Endodermal cell (in vitro differentiated cells): ENCODE data around the gene CMTM7. TPM values are rescaled to one million over a fixed set of nuclear protein-coding genes. Genes with fewer than 3 reads are reported as not detected.

ENCODE experiments used
- DNase-seq: peaks from one replicate; pipeline ENCODE4 v3.0.0-alpha.2; 2017
- H3K27ac ChIP-seq: 2 replicates; pipeline ENCODE4 v1.5.1; 2013; ENCODE audit warnings: mild to moderate bottlenecking, low read depth, low read length, moderate library complexity
- H3K27me3 ChIP-seq: 2 replicates; pipeline ENCODE4 v1.6.1; 2013; ENCODE audit warnings: mild to moderate bottlenecking, low read length, moderate library complexity; ENCODE audit not compliant: insufficient read depth, control insufficient read depth, poor library complexity, severe bottlenecking
- H3K36me3 ChIP-seq: 2 replicates; pipeline ENCODE4 v1.7.0; 2013; ENCODE audit warnings: mild to moderate bottlenecking, low read length, moderate library complexity; ENCODE audit not compliant: control insufficient read depth, insufficient read depth
- H3K4me1 ChIP-seq: one replicate; pipeline ENCODE4 v1.7.0; 2013; ENCODE audit warnings: low read length; ENCODE audit not compliant: control insufficient read depth, insufficient read depth
- H3K4me3 ChIP-seq: 2 replicates; pipeline ENCODE4 v1.5.1; 2013; ENCODE audit warnings: mild to moderate bottlenecking, low read length, moderate library complexity
- H3K9ac ChIP-seq: 2 replicates; pipeline ENCODE4 v1.6.1; 2013; ENCODE audit warnings: mild to moderate bottlenecking, low read length, moderate library complexity; ENCODE audit not compliant: poor library complexity, severe bottlenecking; ENCODE audit errors: extremely low read depth
- H3K9me3 ChIP-seq: 2 replicates; pipeline ENCODE4 v1.6.1; 2013; ENCODE audit warnings: mild to moderate bottlenecking, low read length, moderate library complexity; ENCODE audit not compliant: control insufficient read depth
- H3K27ac Mint-ChIP-seq: 2 replicates; pipeline ENCODE4 v1.8.0; 2020; ENCODE audit warnings: mixed read lengths
- H3K27me3 Mint-ChIP-seq: 2 replicates; pipeline ENCODE4 v1.8.0; 2021; ENCODE audit warnings: mild to moderate bottlenecking, mixed read lengths; ENCODE audit not compliant: insufficient read depth
- H3K36me3 Mint-ChIP-seq: 2 replicates; pipeline ENCODE4 v1.8.0; 2020; ENCODE audit warnings: low read depth, mixed read lengths
- H3K4me1 Mint-ChIP-seq: 2 replicates; pipeline ENCODE4 v1.8.0; 2020; ENCODE audit warnings: mixed read lengths
- H3K4me3 Mint-ChIP-seq: 2 replicates; pipeline ENCODE4 v1.8.0; 2020; ENCODE audit warnings: mild to moderate bottlenecking, moderate library complexity, mixed read lengths
- H3K9me3 Mint-ChIP-seq: 2 replicates; pipeline ENCODE4 v1.8.0; 2020; ENCODE audit warnings: mild to moderate bottlenecking, mixed read lengths
- CTCF ChIP-seq: fragments of 200-600 bp; sonication (generic); conservative IDR thresholded peaks from 2 replicates; pipeline ENCODE4 v1.5.0; 2021; ENCODE audit warnings: antibody characterized with exemption, mild to moderate bottlenecking
- WGBS, 2 experiments: methylation state at CpG; one replicate each; pipeline versions ENCODE4 v1.1.5 to v1.1.7; 2013; ENCODE audit warnings: missing lambda C conversion rate in 2 of 2, mixed read lengths in 1 of 2; ENCODE audit not compliant: insufficient coverage in 1 of 2, insufficient read length in 1 of 2; 5-methylcytosine and 5-hydroxymethylcytosine counted together
- total RNA-seq, 2 donors: library from RNA; stranded (reverse); fragmentation: NEBNext Ultra II Directional in 1 of 2; extraction: Animal tissue kit (Norgen Biotek cat#: 25700) in 1 of 2; gene quantifications; 2 replicates in 1 of 2; 3 replicates in 1 of 2; pipeline ENCODE4 v1.2.1, GENCODE V29; 2021

The CMTM7 gene
- total RNA-seq, 2 donors from 2014 or later, result 11.1 TPM

DNA sequence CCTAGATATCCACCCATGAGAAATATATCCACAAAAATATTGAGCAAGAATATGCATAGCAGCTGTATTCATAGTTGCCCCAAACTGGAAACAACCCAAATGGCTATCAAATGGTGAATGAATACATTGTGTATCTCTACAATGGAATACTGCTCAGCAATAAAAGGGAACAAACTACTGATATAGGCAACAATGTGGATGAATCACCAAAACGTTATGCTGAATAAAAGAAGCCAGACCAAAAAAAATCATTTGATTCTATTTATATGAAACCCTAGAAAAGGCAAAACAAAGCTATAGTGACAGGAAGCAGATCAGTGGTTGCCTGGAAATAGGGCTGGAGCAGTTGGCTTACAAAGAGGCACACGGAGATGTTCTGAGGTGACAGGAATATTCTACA, 15.5 kb upstream of the CMTM7 start:
- Histone ChIP-seq H3K27me3 (peaks cover 4% of the 10 kb centered on the region), H3K36me3 (no peaks in the 10 kb centered on the region), H3K27ac (no peak overlapping the region), H3K4me1 (no peaks in the 10 kb centered on the region), H3K4me3 (no peak overlapping the region), H3K9me3 (no peaks in the 10 kb centered on the region), H3K9ac (no peak overlapping the region)
- WGBS, 2 experiments, result 83 to 88% methylated on average over 1 to 2 of the region's 2 CpGs
- no peak for DNase-seq
- no peak overlapping the region for H3K27ac Mint-ChIP-seq
- H3K4me1 Mint-ChIP-seq, result peaks cover 7% of the 10 kb centered on the region
- no peaks in the 10 kb centered on the region for H3K9me3 Mint-ChIP-seq
- no peak overlapping the region for H3K4me3 Mint-ChIP-seq
- H3K27me3 Mint-ChIP-seq, result no peaks in the 10 kb centered on the region
- no peaks in the 10 kb centered on the region for H3K36me3 Mint-ChIP-seq
- no peak for TF ChIP-seq CTCF

GRCh38 chr3:32379831-32380500, 11.7 kb upstream of the CMTM7 start:
- Mint-ChIP-seq H3K27ac (no peak overlapping the region), H3K9me3 (no peaks in the 10 kb centered on the region), H3K36me3 (no peaks in the 10 kb centered on the region), H3K4me3 (no peak overlapping the region), H3K27me3 (peaks cover 5% of the 10 kb centered on the region), H3K4me1 (peaks cover 7% of the 10 kb centered on the region)
- no peak overlapping the region for H3K4me3 ChIP-seq
- H3K9me3 ChIP-seq, result no peaks in the 10 kb centered on the region
- no peaks in the 10 kb centered on the region for H3K4me1 ChIP-seq
- WGBS, 2 experiments, result 61 to 80% methylated on average over 8 to 10 of the region's 10 CpGs
- no peak for DNase-seq
- peaks cover 4% of the 10 kb centered on the region for H3K27me3 ChIP-seq
- no peaks in the 10 kb centered on the region for H3K36me3 ChIP-seq
- H3K27ac ChIP-seq, result no peak overlapping the region
- TF ChIP-seq CTCF, result no peak
- H3K9ac ChIP-seq, result no peak overlapping the region

GRCh38 chr3:32381922-32382321, 9.7 kb upstream of the CMTM7 start:
- Mint-ChIP-seq H3K9me3 (no peaks in the 10 kb centered on the region), H3K27ac (no peak overlapping the region), H3K4me3 (no peak overlapping the region), H3K4me1 (peaks cover 7% of the 10 kb centered on the region), H3K27me3 (peaks cover 6% of the 10 kb centered on the region), H3K36me3 (no peaks in the 10 kb centered on the region)
- H3K9ac ChIP-seq, result no peak overlapping the region
- no peak for TF ChIP-seq CTCF
- no peaks in the 10 kb centered on the region for H3K36me3 ChIP-seq
- H3K4me1 ChIP-seq, result no peaks in the 10 kb centered on the region
- no peaks in the 10 kb centered on the region for H3K9me3 ChIP-seq
- H3K27ac ChIP-seq, result no peak overlapping the region
- no peak for DNase-seq
- H3K4me3 ChIP-seq, result no peak overlapping the region
- no peaks in the 10 kb centered on the region for H3K27me3 ChIP-seq
- 94 to 100% methylated on average over 4 to 7 of the region's 7 CpGs for WGBS, 2 experiments
